Uterus (tissue), 2 donors: ENCODE data around the gene NPTXR.

ENCODE experiments used
- CTCF ChIP-seq, 4 experiments: fragments of 200-600 bp in 2 of 4; fragments of 450-650 bp in 2 of 4; sonication (generic) in 2 of 4; IDR thresholded peaks; one replicate each; pipeline ENCODE4 v1.5.1; 2016 to 2019; ENCODE audit warnings: antibody characterized with exemption in 4 of 4, mild to moderate bottlenecking in 2 of 4, moderate library complexity in 1 of 4
- POLR2A ChIP-seq, 2 donors: fragments of 450-650 bp; IDR thresholded peaks; one replicate each; pipeline ENCODE4 v1.6.1; 2016; ENCODE audit warnings: antibody characterized with exemption in 2 of 2, mild to moderate bottlenecking in 1 of 2, moderate library complexity in 1 of 2

- TF ChIP-seq CTCF (IDR thresholded peaks at IDR 0.05) = no peak
- TF ChIP-seq POLR2A (IDR thresholded peaks at IDR 0.05) = no peak
Measured at GRCh38 chr22:38782402-38783094, 61.3 kb downstream of the NPTXR start.
